ENCODE results near the gene HEYL.

The HEYL gene

DNA sequence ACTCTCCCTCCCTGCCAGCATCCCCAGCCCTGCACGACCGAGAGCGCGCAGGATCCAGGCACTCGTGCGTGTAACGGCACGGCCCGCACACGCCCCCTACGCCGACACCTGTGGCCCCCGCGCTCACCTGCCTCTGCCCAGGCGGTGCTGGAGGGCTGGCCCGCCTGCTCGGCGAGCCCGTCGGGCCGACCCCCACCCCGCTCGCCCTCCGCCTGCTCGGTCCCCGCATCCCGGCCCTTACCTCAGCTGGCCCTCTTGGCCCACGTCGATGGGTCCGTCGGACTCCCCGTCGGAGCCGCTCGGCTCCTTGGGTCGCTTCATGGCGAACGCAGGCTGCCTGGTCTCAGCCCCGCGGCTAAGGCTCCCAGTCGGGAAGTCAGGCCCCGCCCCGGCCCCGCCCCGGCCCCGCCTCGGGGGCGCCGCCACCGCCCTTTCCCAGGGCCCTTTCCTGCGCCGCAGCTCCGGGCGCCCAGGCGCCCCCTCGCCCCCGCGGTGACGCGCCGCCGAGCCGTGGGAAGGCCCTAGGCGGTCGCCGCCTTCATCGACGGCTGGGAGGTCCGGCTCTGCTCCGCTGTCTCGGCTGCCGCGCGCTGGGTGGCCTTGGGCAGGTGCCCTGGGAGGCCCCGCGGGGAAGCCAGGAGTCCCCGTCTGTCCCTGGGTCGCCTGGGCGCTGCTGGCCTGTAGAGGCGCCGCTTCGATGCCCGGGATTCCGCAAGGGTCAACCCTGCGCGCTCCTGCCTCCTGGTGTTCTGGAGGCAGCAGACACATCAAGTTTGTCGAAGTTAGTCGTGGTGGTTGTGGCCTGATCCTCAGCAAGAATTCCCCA, at the start of gene HEYL:
HEYL (minus strand) TSS at position 339 of the 826 bp plus-strand sequence; CDS start at position 321, 18 bp downstream.
- peak; percentile 65 for DNase-seq (ENCODE audit: low spot score)

DNA sequence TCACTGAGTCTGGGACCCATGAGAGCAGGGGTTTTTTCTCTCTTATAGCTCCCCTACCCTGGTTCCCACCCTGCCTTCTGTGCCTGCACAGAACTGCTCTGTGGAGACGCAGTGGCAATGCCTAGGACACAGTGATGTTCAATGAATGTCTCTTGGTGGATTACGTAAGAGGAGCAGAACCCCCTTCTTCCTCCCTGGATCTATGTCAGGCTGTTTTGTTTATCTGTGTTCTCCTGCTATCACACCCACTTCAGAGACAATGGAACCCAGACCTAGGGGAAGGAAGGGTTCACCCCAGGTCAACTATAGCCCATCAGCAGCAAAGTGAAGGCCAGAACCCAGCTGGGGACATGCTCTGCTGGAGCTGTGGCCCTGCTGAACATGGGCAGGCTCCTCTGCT, 49.8 kb upstream of the HEYL start:
- DNase-seq (ENCODE audit: low spot score): no peak

DNA sequence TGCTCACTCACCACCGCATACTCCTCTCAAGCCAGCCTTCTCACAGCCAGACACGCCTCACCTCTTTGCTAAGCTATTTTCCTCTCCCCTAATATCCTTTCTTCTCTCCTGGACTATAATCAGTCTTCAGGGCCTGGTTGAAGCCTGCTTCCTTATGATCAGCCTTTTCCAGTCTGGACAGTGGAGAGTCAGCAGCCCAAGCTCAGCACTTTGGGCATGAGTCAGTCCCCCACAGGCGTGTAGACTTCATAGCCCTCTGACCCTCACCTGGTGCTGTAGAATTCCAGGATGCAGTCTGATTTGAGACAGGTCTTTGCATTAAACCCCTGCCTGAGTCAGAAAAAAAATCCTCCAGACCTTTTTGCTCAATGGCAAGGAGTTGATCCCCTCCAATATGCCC, 49.3 kb upstream of the HEYL start:
- no peak for DNase-seq (ENCODE audit: low spot score)

DNA sequence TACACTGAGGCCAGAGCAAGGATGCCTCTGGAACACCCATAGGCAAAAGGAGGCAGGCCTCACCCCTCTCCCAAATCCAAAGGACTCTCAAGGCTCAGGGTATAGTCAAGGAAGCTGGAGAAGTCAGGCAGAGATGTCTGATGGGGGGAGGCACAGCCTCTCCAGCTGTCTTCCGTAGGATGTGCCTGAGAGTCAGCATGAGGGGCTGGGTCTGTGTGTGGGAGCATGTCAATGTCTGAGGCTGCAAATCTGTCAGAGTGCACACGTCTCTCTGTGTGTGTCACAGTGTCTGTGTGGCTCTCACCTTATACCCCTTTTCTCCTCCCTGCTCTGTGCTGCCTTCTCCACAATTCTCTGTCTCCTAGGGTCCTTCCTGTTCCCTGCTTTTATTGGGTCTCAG, 47.8 kb upstream of the HEYL start:
- no peak for DNase-seq (ENCODE audit: low spot score)

DNA sequence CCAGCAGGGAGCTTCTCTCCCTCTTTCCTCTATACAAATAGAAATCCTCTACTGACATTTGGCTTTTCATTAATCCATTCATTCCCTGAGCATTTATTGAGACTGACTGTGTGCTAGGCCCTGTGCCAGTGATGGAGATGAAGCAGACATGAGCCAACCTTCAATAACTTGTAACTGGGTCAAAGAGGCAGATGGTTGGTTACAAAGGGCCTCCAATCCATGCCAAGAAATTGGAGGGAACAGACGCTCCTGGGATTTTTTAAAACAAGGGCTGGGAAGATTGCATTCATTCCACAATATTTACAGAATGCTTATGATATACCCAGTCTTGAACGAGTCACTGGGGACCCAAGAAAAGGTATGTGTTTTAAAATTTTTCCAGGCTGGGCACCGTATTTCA, 45.6 kb upstream of the HEYL start:
- no peak for DNase-seq (ENCODE audit: low spot score)

DNA sequence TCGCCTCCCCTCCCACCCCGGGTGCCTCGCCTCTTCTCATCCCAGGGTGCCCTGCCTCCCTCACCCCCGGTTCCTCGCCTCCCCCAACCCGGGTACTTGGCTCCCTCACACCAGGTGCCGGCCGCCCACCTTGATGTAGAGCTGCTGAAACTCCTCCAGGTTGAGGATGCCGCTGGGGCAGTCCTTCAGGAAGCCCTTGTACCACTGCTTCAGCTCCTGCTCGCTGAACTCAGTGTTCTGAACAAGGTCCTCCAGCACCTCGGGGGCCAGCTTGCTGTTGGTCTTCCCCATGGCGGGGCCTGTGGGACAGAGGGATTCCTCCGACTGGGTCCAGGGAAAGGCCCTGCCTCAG, 44.8 kb upstream of the HEYL start:
- DNase-seq (ENCODE audit: low spot score): no peak

DNA sequence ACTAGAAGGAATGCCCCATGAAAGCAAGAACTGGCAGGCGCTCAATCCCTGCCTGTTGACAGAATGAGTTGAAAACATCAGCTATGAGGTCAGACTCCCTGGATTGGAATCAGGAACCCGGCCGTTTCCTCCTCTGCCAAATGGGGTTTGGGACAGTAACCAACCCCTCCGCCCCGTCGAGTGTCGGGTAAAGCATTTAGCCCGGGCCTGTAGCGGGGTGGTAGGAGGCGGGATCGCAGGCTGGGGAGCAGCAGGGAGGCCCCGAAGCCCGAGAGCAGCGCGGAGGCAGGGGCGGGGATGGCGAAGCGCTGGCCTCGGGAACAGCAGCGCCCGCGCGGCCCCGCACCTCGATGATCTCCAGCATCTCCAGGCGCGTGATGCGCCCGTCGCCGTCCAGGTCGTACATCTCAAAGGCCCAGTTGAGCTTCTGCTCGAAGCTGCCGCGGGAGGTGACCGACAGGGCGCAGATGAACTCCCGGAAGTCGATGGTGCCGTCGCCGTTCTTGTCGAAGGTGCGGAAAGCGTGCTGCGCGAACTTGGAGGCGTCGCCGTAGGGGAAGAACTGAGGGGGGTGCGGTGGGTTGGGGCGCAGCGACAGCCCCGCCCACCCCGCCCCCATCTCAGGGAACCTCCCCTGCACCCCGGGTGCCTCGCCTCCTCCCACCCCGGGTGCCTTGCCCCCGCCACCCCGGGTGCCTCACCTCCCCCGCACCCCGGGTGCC, 44.3 kb upstream of the HEYL start:
- no peak for DNase-seq (ENCODE audit: low spot score)

DNA sequence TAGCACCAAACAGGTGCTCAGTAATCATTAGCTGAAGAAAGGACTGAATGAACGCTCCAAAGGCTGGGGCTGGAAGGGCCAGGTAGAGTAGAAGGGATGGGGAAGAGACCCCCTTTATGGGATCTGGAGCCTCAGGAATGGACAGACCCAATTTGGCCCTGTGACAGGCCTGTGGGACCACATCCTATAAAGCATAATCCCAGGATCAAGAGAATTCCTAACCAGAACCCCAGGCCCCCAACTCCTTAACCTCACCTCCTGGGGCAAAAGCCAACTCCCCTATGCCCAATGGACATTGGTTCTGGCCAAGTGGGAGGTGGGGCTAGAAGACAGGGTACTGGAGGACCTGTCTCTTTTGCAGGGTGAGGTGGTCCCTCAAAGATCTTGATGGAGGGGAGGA, 42.6 kb upstream of the HEYL start:
- no peak for DNase-seq (ENCODE audit: low spot score)

DNA sequence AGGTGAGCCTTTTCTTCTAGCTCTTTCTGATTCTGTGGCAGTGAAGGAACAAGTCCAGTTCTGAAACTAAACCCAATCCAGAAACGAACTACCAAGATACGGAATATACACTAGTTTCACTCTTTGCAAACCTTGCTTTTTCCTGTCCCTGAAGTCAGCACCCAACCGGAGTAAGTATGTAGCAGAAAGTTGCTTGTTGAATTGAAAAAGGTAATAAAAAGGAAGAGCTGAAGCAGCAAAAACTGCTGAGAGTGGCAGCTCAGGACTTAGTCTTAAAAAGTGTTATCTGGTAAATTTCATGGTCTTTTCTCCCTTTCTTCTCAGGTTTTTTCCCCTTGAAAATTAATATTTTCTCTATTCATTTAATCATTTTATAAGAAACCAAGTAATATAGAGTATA, 41.9 kb upstream of the HEYL start:
- DNase-seq (ENCODE audit: low spot score): no peak

DNA sequence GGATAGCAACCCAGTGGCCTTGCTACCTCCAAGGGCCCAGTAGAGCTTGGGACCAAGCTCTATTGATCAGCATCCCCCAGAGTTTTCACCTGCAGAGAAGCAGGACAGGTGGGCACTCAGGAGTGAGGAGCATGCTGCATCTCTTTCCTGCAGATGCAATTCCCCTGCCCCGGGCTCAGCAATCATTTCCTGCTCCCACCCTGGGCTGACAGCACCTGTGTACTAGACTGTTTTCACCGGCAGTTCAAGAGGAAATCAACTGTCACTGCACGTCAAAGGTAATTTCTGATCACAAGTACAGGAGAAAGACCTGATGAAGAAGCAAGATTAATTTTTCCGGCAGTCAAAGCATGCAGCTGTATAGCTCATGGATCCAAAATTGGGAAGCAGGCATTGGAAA, 41.3 kb upstream of the HEYL start:
- no peak for DNase-seq (ENCODE audit: low spot score)

DNA sequence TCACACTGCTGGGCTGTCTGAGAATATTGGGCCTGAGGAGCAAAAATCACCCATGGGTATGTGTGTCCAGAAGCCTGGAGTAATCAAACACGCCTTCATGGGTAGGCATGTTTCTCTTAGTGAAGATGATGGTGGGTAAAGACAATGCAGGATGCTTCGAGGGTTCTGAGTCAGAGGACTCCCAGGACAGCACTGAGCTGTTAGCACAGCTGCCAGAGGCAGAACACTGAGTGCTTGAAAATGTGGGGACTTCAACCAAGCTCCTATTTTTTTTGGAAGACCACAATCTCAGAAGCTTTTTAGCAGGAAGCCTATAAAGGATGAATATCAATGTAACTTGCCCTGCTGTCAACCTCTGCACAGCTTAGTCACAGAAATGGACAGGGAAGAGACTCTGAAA, 40.4 kb upstream of the HEYL start:
- no peak for DNase-seq (ENCODE audit: low spot score)

DNA sequence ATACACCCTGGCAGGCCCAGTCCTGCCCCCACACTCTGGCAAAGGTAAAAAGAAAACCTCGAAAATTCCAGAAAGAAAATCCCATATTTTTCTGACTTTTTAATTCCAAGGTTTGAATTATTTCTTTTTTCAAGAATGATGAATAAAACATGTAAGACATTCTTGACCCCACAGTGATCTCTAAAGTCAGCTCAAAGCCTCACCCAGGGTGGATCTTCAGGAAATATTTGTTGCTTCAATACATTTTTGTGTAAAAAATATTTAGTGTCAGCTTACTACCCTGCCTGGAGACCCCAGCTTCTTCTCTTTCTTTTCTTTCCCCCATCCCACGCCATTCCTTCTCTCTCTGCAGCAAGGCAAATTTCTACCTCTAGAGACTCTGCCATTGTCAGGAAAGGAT, 39.4 kb upstream of the HEYL start:
- no peak for DNase-seq (ENCODE audit: low spot score)

DNA sequence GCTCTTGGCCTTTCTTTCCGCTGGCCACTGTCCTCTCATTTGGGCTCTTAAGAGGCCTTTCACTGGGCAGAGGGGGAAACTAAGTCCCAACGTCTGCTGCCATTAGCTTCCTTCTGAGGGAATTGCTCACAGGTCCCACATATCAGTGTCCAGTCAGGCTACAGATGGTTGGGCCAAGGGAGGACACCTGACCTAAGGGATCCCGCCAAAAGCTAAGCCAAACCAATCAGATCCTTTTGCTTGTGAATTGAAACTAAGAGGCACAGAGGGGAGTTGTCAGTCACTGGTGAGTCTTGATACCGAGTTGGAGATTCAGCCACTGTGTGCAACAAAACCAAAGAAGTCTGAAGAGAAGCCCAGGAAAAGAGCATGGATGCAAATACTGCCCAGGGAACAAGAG, 38.2 kb upstream of the HEYL start:
- no peak for DNase-seq (ENCODE audit: low spot score)

DNA sequence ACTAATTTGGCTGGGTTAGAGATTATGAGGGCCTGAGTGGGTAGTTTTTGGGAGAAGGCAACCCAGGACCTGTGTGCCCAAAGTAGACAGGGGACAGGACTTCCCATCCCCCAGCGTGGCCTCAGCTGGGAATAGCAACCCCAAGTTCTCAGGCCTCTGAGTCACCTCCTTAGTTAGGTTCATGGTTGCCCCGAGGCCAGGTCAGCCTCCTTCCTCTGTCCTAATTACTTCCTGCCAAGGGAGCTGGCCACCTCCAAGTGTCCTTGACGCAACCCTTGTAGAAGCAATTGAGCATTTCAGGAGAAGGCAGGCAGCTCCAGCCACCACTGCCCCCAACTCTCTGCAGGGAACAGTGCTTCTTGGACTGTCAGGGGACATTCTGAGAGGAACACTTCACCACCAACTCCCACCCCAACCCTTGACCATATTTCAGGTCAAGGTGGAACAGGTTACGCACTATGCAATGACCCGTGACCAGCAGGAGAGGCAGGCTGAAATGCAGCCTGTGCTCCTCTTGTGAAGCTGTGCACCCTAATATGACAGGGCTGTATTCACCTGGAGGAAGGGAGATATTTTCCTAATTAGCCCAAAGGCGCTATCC, 37.6 kb upstream of the HEYL start:
- no peak for DNase-seq (ENCODE audit: low spot score)

DNA sequence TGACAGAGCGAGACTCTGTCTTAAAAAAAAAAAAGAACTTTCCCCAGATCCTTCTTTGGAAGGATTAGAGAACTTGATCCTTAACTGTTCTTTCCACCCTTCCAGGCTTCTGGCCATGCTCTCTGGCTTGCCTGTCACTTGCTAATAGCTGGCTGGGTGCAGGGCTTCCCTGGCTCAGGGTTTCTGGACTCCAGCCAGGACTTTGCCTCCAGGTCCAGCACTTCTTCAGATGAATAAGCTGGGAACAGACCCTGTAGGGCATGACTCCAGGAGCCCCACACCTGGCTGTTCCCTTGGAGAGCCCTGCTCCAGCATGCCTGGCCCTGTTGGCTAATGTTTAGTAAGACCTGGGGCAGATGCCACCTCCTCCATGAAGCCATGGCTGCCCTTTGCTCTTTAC, 35.8 kb upstream of the HEYL start:
- no peak for DNase-seq (ENCODE audit: low spot score)

DNA sequence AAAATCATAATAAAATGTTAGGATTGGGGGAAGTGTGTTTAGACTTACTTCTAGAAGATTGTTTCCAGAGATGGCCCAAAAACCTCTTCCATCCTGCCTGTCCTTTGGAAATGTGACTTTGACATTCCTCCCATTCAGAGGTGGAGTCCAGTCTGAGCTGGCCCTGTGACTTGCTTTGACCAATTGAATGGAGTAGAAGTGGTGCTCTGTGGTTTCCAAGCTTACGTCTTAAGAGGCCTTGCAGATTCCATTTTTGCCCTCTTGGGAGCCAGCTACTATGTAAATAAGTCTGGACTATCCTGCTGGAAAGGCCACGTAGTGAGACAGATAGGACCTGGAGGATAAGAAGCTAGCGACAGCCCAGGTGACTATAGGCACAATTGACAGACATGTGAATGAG, 33.8 kb upstream of the HEYL start:
- DNase-seq (ENCODE audit: low spot score): no peak

DNA sequence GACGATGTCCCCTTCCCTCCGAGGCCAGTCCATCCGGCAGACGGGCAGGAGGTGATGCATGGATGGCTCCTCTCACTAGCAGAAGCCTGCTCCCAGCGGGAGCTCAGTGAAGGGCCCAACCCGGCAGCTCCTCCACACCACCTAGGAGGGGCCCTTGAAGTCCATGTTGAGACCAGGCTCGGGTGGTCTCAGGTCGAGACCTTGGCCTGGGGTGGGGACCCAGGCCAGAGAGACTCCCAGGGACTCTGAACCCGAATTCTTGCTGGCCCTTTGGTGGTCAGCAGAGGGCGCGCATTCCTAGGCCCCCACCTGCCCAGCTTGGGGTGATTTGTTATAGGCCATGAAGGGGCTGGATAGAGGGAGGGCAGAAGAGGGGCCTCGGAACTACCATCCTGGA, 33.1 kb upstream of the HEYL start:
- DNase-seq (ENCODE audit: low spot score): no peak

DNA sequence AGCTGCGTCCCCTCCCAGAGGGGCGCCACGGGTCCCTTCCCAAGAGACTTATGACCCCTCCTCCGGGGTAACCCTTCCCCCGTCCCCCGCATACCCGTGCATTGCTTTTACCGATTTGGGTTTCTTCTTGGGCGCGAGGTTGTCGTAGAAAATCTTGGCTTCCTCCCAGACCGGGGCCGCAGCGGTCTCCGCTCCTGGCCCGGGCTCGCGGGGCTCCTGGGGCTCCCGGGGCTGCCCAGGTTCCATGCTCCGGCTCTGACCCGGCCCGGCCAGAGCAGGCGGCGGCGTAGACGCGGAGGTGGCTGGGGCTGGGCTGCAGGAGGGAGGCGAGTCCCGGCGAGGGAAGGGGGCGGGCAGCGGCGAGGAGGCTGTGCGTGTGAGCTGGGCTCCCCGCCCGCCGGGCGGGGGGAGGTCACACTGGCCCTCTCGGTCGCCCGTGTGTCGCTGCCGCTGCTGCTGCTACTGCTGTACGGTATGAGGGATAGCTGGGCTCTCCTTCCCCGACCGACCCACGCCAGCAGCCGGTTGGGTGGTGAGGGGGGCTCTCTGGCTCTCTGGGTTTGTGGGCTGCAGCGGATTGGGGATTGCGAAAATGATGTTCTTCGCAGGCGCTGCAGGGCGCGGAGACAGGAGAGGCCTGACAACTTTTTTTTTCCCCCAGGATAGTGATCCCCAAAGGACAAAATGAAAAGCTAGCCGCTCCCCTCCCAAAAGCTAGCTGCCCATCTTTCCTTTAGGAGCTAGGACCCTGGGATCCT, 32.5 kb upstream of the HEYL start, which contains the start of gene NT5C1A:
NT5C1A (minus strand) TSS at position 315 of the 758 bp plus-strand sequence; CDS start at position 246, 69 bp downstream.
- DNase-seq (ENCODE audit: low spot score): peak; percentile 21

DNA sequence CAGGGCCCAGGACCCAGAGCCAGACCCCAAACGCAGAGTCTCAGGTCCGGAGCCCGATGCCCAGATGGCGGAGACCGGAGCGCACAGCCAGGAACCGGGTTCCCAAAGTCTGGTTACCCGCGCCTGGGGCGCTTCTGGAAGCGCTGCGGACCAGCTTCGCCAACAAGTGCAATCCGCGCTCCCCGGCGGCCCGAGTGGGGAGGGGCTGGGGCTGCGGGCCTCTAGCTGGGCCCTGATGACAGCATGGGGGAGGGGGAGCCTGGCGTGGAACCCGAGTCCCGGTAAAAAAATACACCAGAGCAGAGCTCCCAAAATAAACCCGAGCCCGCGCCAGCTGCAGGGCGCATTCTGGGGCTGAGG, 32.0 kb upstream of the HEYL start:
- DNase-seq (ENCODE audit: low spot score): no peak

DNA sequence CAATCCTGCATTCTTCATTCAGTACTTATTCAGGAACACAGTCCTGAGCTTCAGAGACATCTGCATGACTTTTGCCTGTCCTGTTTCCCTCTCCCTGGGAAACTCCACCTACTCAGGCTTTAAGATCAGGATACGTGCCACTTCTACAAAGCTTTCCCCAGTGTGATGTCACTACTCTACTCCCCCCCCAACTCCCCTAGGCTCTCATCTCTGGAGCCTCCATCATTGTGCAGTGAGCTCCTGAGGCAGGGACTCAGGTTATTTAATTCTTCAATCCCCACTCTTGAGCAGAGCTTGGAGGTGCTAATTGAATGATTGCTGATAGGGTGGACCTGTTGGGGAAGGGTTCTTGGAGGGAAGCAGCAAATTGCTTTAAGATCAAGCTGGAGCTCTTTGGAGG, 31.2 kb upstream of the HEYL start:
- DNase-seq (ENCODE audit: low spot score): no peak

DNA sequence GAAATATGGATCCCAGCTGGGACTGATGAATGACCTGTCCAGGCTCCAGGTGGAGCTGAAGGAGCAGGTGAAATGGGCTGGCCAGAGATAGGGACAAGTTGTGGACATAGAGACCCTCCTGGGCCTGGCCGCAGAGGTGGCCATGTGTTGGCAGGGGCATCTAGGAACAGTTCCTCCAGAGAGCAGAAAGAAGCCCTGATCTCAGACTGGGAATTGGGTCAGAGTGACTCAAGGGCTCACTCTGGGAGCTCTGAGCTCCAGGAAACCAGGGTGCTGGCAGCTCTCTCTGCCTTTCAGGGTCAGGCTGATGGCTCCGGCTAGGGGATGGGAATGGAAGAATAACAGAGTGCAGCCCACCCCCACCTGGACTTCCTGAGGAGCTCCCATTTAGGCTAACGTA, 29.5 kb upstream of the HEYL start:
- no peak for DNase-seq (ENCODE audit: low spot score)

DNA sequence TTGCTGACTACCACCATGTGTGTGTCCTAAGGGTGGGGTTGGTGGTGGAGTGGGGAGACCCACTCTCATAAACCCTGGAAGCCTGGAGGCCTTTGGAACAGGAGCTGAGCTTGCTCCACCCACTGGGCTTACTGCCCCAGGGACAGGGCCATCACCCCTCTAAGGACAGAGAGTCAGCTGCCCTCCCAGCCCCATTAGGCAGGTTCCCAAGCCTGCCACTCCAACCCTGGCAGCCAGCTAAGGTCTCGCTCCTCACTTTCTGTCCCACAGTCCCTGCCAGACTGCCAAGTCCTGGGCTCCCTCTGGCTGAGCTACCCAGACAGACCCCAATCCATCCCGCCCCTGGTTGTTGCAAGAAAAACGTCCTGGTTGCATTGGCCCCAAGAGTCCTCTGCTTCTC, 28.7 kb upstream of the HEYL start:
- DNase-seq (ENCODE audit: low spot score): no peak

DNA sequence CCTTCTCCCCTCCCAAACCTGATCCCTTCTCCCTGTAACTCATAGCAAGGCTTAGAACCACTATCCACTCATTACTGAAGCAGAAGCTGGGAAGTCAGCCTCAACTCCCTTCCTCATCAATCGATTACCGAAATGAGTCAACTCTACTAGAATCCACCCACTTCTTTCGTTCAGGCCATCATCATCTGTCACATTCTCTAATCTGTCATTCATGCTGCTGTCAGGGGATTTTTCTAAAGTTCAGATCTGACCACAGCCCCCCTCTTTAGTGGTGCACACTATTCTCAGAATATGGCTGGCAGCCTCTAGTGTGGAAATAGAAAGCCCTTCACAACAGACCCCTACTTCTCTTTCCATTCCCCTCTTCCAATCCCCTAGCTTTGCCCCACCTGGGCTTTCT, 27.3 kb upstream of the HEYL start:
- DNase-seq (ENCODE audit: low spot score): no peak
